Tibial nerve (tissue), 4 donors: ENCODE data around the gene TNRC6A. TPM values are rescaled to one million over a fixed set of nuclear protein-coding genes. Genes with fewer than 3 reads are reported as not detected.

ENCODE experiments used
- DNase-seq, 2 donors: peaks; one replicate each; pipeline ENCODE4 v3.0.0-alpha.2; 2019; ENCODE audit warnings: low spot score in 2 of 2
- H3K27ac ChIP-seq, 4 donors: fragments of 200-600 bp; sonication (generic) in 3 of 4; one replicate each; pipeline ENCODE4 v1.5.1; 2017 to 2019; ENCODE audit warnings: mild to moderate bottlenecking in 1 of 4
- H3K27me3 ChIP-seq, 2 donors: fragments of 200-600 bp; sonication (generic) in 1 of 2; one replicate each; pipeline versions ENCODE4 v1.5.1 to v1.6.0; 2017 to 2019
- H3K36me3 ChIP-seq, 3 donors: fragments of 200-600 bp; sonication (generic); one replicate each; pipeline ENCODE4 v1.5.1; 2018 to 2019
- H3K4me1 ChIP-seq, 4 donors: fragments of 200-600 bp; sonication (generic) in 3 of 4; one replicate each; pipeline ENCODE4 v1.5.1; 2017 to 2019
- H3K4me3 ChIP-seq, 4 donors: fragments of 200-600 bp; sonication (generic) in 3 of 4; one replicate each; pipeline ENCODE4 v1.5.1; 2017 to 2019; ENCODE audit warnings: mild to moderate bottlenecking in 1 of 4, moderate library complexity in 1 of 4
- H3K9me3 ChIP-seq, 4 donors: fragments of 200-600 bp; sonication (generic) in 3 of 4; one replicate each; pipeline ENCODE4 v1.5.1; 2017 to 2019
- EP300 ChIP-seq, 2 donors: sonication (generic); formaldehyde crosslinking; IDR thresholded peaks; one replicate each; pipeline ENCODE4 v1.6.1; 2017; ENCODE audit warnings: antibody characterized with exemption in 2 of 2, mild to moderate bottlenecking in 1 of 2
- POLR2A ChIP-seq, 2 donors: fragments of 450-650 bp; IDR thresholded peaks; one replicate each; pipeline ENCODE4 v1.6.1; 2017; ENCODE audit warnings: antibody characterized with exemption in 2 of 2, mild to moderate bottlenecking in 2 of 2, moderate library complexity in 2 of 2
- WGBS, 2 donors: methylation state at CpG; one replicate each; pipeline ENCODE4 v1.1.5; 2018; 5-methylcytosine and 5-hydroxymethylcytosine counted together
- total RNA-seq, 4 donors: library from RNA; depleted of rRNA; stranded (reverse); fragments of >200 nt; gene quantifications; one replicate each; pipeline ENCODE4 v1.1.0, GENCODE V29; 2016
- TF ChIP-seq, protein P1 (sequence below), 5 experiments: fragments of 200-600 bp in 3 of 5; fragments of 450-650 bp in 2 of 5; sonication (generic) in 3 of 5; IDR thresholded peaks; one replicate each; pipeline ENCODE4 v1.5.1; 2016 to 2019; ENCODE audit warnings: antibody characterized with exemption in 5 of 5, mild to moderate bottlenecking in 3 of 5, moderate library complexity in 2 of 5

The TNRC6A gene
- total RNA-seq, 4 donors from 2014 or later: 47.7 to 74.5 (median 59.6) TPM

DNA sequence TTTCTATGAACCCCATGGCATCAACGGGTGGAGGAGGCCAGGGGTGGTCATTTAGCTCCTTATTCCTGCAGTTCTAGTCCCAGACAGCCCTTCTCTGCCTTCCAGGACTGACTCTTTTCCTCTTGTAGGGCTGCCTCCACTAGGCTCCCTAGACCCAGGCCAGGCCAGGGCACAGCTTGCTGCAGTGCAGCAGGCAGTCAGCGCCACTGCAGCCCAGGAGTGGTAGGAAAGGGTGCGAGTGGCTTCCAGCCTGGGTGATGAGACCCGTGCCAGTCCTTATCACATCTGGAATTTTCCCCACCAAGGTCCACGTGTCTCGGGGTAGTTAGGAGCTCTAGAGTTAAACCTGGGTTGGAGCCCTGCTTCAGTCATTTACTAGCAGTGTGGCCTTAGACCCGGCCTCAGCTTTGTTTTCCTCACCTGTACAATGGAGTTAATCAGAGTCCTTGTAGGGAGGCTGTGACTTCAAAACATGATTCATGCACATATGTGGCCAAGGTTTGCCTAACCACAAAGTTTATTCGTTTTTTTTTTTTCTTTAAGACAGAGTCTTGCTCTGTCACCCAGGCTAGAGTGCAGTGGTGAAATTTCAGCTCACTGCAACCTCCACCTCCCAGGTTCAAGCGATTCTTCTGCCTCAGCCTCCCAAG lies 121.0 kb downstream of the TNRC6A start:
- no peak overlapping the region for H3K27ac ChIP-seq
- no peaks in the 10 kb centered on the region for H3K9me3 ChIP-seq
- TF ChIP-seq EP300 (IDR thresholded peaks at IDR 0.05): no peak
- TF ChIP-seq POLR2A (IDR thresholded peaks at IDR 0.05): no peak
- no peak overlapping the region for H3K4me3 ChIP-seq
- H3K36me3 ChIP-seq: no peaks in the 10 kb centered on the region
- peaks cover 0 to 6% (median 0%) of the 10 kb centered on the region in 4 donors for H3K4me1 ChIP-seq
- 65 to 75% methylated on average over 9 of the region's 9 CpGs for WGBS, 2 donors
- H3K27me3 ChIP-seq: no peaks in the 10 kb centered on the region
- no peak for DNase-seq

DNA sequence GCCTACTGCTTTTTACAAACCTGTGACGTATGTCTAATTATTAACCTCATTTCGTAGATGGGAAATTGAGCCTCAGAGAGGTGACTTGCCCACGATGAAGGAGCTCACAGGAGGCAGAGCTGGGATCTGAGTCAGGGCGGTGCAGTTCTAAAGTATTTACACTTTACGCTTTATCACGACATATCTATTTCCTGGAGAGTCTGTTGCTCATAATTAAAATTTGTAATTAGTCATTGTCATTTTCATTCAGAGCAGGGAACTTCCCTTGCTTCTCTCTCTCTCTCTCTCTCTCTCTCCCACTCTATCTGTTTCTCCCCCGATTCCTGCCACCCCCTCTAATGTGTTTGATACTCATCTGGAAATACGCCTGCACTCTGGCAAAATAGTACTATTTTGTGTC lies 122.2 kb downstream of the TNRC6A start:
- 78 to 84% methylated on average over 8 of the region's 8 CpGs for WGBS, 2 donors
- no peak overlapping the region for H3K27ac ChIP-seq
- peaks cover 0 to 6% (median 0%) of the 10 kb centered on the region in 4 donors for H3K4me1 ChIP-seq
- TF ChIP-seq, protein P1, sequence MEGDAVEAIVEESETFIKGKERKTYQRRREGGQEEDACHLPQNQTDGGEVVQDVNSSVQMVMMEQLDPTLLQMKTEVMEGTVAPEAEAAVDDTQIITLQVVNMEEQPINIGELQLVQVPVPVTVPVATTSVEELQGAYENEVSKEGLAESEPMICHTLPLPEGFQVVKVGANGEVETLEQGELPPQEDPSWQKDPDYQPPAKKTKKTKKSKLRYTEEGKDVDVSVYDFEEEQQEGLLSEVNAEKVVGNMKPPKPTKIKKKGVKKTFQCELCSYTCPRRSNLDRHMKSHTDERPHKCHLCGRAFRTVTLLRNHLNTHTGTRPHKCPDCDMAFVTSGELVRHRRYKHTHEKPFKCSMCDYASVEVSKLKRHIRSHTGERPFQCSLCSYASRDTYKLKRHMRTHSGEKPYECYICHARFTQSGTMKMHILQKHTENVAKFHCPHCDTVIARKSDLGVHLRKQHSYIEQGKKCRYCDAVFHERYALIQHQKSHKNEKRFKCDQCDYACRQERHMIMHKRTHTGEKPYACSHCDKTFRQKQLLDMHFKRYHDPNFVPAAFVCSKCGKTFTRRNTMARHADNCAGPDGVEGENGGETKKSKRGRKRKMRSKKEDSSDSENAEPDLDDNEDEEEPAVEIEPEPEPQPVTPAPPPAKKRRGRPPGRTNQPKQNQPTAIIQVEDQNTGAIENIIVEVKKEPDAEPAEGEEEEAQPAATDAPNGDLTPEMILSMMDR (IDR thresholded peaks at IDR 0.05): no peak
- TF ChIP-seq EP300 (IDR thresholded peaks at IDR 0.05): no peak
- TF ChIP-seq POLR2A (IDR thresholded peaks at IDR 0.05): no peak
- no peak overlapping the region for H3K4me3 ChIP-seq
- DNase-seq: no peak
- no peaks in the 10 kb centered on the region for H3K36me3 ChIP-seq
- no peaks in the 10 kb centered on the region for H3K27me3 ChIP-seq
- no peaks in the 10 kb centered on the region for H3K9me3 ChIP-seq

DNA sequence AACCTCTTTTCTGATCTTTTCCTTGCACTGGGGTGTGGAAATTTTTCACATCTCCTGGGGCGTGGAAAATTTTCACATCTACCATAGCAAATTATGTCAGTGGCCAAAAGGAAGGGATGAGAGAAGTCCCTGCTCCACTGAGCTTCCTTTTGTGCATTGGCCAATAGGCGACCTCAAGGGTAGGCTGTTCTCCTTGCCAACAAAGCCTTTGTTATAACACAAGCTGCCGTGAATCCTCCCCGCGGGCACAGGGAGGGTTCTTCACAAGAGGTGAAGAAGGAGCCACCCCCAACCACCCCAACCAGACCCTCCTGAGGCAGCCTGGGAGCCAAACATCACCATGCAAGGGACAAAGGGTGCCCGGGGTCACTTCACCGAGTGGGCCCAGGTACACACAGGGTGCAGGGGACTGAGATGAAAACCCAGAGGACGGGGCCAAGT lies 122.8 kb downstream of the TNRC6A start:
- Histone ChIP-seq H3K4me1 (peaks cover 0 to 6% (median 0%) of the 10 kb centered on the region in 4 donors), H3K4me3 (no peak overlapping the region), H3K27ac (no peak overlapping the region), H3K27me3 (no peaks in the 10 kb centered on the region), H3K36me3 (no peaks in the 10 kb centered on the region), H3K9me3 (no peaks in the 10 kb centered on the region)
- no peak for DNase-seq
- 54 to 56% methylated on average over 8 of the region's 8 CpGs for WGBS, 2 donors
- no peak for TF ChIP-seq POLR2A (IDR thresholded peaks at IDR 0.05)
- TF ChIP-seq, protein P1 (IDR thresholded peaks at IDR 0.05): no peak
- TF ChIP-seq EP300 (IDR thresholded peaks at IDR 0.05): no peak

DNA sequence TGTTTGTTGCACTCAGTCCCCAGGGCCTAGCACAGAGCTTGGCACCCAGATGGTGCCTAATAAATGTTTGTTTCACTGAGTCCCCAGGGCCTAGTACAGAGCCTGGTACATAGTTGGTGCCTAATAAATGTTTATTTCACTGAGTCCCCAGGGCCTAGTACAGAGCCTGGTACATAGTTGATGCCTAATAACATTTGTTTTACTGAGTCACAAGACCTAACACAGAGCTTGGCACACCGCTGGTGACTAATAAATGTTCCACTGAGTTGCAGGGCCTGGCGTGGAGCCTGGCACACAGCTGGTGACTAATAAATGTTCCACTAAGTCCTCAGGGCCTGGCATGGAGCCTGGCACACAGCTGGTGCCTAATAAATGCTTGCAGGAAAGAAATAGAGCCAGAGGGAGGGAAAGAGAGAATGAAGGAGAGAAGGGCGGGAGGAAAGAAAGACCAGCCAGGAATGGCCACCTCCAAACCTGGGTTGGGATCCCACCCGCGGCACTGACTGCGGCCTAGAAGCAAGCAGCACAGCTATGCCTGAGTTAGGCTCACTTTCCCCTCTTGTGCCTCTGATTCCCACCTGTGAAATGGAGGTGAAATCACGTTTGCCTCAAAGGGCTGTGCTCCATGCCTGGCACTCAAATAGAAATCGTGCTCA lies 123.8 kb downstream of the TNRC6A start:
- 76 to 86% methylated on average over 8 of the region's 8 CpGs for WGBS, 2 donors
- H3K27me3 ChIP-seq: no peaks in the 10 kb centered on the region
- H3K4me1 ChIP-seq: peaks cover 0 to 6% (median 0%) of the 10 kb centered on the region in 4 donors
- no peak overlapping the region for H3K27ac ChIP-seq
- no peak overlapping the region for H3K4me3 ChIP-seq
- TF ChIP-seq, protein P1 (IDR thresholded peaks at IDR 0.05): no peak
- no peak for TF ChIP-seq POLR2A (IDR thresholded peaks at IDR 0.05)
- TF ChIP-seq EP300 (IDR thresholded peaks at IDR 0.05): no peak
- no peaks in the 10 kb centered on the region for H3K36me3 ChIP-seq
- no peak for DNase-seq
- no peaks in the 10 kb centered on the region for H3K9me3 ChIP-seq

DNA sequence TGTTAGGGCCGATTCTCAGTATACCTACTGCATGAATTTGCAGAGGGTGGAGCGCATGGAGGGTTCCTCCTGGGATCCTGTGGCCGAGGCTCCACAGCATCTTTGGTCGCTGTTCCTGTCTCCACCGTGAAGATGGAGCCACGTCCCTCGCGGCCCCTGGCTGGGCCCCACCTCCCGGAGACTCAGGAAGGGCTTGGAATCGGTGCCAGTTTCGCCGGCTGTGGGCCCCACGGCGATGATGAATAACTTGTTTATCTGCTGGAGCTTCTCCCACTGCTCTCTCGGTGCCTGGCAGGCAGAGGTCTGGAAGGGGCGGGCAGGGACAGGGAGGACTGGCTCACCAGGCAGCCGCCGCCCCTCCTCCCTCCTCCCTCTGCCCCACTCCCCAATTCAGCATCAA lies 124.4 kb downstream of the TNRC6A start:
- H3K27me3 ChIP-seq: no peaks in the 10 kb centered on the region
- H3K9me3 ChIP-seq: no peaks in the 10 kb centered on the region
- 16 to 19% methylated on average over 18 of the region's 18 CpGs for WGBS, 2 donors
- peaks cover 0 to 6% (median 0%) of the 10 kb centered on the region in 4 donors for H3K4me1 ChIP-seq
- no peak for DNase-seq
- H3K4me3 ChIP-seq: no peak overlapping the region
- no peaks in the 10 kb centered on the region for H3K36me3 ChIP-seq
- TF ChIP-seq, protein P1 (IDR thresholded peaks at IDR 0.05): no peak
- TF ChIP-seq POLR2A (IDR thresholded peaks at IDR 0.05) (no peak), EP300 (IDR thresholded peaks at IDR 0.05) (no peak)
- no peak overlapping the region for H3K27ac ChIP-seq
